Measurements from ENCODE around the gene MSH6. TPM values are rescaled to one million over a fixed set of nuclear protein-coding genes. Genes with fewer than 3 reads are reported as not detected.

The MSH6 gene
- total RNA-seq, 6 experiments from 2014 or later: 47.6 to 62.1 (median 57.3) TPM

DNA sequence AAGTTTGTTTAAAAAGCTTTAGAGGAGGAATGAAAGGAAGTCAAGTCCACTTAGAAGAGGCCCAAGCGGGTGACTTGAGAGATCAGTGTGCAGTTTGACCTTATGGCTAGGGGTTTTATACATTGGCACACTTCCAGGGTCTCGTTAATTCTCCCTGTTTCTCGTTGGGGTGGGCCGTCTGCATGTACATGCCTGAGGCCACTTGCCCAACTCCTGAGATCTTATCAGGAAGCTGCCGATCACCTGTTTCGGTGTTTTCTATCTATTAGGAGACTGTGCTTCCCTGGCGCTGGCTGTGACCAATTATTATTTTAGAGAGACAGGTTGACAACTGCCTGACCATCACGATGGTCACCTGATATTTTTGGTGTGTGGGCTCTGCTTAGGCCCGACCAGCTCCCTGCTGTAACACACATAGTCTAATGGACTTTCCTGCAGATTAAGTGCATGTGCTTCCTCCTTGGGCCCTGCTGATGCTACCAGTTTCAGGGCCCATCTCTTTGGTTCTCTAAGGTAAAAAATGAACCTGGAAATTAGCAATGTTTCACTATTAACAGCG is 31.0 kb upstream of the MSH6 start:
- TF ChIP-seq, protein P1, sequence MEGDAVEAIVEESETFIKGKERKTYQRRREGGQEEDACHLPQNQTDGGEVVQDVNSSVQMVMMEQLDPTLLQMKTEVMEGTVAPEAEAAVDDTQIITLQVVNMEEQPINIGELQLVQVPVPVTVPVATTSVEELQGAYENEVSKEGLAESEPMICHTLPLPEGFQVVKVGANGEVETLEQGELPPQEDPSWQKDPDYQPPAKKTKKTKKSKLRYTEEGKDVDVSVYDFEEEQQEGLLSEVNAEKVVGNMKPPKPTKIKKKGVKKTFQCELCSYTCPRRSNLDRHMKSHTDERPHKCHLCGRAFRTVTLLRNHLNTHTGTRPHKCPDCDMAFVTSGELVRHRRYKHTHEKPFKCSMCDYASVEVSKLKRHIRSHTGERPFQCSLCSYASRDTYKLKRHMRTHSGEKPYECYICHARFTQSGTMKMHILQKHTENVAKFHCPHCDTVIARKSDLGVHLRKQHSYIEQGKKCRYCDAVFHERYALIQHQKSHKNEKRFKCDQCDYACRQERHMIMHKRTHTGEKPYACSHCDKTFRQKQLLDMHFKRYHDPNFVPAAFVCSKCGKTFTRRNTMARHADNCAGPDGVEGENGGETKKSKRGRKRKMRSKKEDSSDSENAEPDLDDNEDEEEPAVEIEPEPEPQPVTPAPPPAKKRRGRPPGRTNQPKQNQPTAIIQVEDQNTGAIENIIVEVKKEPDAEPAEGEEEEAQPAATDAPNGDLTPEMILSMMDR (IDR thresholded peaks at IDR 0.05): no peak
- no peaks in the 10 kb centered on the region for H3K36me3 Mint-ChIP-seq (ENCODE audit: low read depth)
- no peak overlapping the region for H3K27ac Mint-ChIP-seq
- H3K4me1 Mint-ChIP-seq (ENCODE audit: low read depth): peaks cover 6% of the 10 kb centered on the region; the same call in 1 of the 2 replicates
- H3K27me3 Mint-ChIP-seq (ENCODE audit: insufficient read depth): peaks cover 5% of the 10 kb centered on the region
- H3K9me3 Mint-ChIP-seq: peaks cover 5% of the 10 kb centered on the region; the same call in 1 of the 2 replicates
- DNase-seq: no peak
- H3K4me3 Mint-ChIP-seq: no peak overlapping the region

DNA sequence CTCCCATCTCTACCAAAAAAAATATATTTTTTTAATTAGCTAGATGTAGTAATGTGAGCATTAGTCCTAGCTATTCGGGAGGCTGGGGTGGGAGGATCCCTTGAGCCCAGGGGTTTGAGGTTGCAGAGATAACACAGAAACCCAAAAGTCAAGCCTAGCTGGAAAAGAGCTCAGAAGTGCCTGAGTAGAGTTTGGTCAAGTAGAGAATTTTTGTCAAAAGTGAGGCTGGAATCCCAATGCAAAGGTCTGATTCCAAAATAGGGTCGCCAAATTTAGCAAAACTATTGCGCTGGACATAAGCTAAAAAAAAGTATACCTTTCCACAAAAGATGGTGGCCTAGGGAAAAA is 15.5 kb upstream of the MSH6 start:
- H3K4me1 Mint-ChIP-seq (ENCODE audit: low read depth): peaks cover 8% of the 10 kb centered on the region
- H3K4me3 Mint-ChIP-seq: peak overlapping the region; percentile 83
- DNase-seq: no peak
- TF ChIP-seq, protein P1 (IDR thresholded peaks at IDR 0.05): no peak
- peaks cover 22% of the 10 kb centered on the region for H3K9me3 Mint-ChIP-seq
- H3K27me3 Mint-ChIP-seq (ENCODE audit: insufficient read depth): peaks cover 25% of the 10 kb centered on the region
- H3K27ac Mint-ChIP-seq: no peak overlapping the region
- peaks cover 18% of the 10 kb centered on the region for H3K36me3 Mint-ChIP-seq (ENCODE audit: low read depth)

DNA sequence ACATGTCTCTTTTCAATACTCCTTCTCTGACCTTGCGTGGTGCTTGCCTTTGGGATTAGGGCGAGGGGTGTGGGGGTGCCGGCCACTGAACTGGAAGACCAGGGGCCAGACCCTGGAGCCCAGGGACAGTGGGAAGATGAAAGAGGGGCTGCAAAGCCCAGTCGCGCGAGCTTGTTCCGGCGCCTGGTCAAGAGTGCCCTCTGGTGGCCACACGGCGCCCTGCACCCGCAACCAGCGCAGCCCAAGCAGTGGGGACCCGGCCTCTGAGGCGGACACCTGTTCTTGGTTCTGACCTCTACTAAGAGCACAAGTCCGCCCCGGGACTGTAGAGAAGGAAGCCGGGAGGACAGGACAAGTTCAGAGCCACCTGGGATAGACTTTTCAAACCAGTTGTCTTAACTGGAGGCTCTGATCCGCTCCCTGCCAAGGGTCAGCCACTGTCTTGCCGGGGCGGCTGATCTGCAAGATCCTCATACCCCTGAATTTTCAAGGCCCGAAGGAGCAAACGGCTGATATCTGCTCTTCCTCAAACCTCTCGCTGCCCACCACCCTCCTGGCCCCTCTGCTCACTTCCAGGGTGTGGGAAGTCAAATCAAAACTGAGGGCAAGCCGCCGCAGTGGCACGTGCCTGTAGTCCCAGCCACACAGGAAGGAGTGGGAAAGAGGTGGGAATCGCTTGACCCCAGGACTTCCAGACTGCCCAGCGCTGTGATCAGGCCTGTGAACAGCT is 14.9 kb upstream of the MSH6 start:
- TF ChIP-seq, protein P1 (IDR thresholded peaks at IDR 0.05): peak; percentile 100
- peak; percentile 12 for DNase-seq
- H3K4me1 Mint-ChIP-seq (ENCODE audit: low read depth): peaks cover 8% of the 10 kb centered on the region
- H3K36me3 Mint-ChIP-seq (ENCODE audit: low read depth): peaks cover 18% of the 10 kb centered on the region
- H3K4me3 Mint-ChIP-seq: peak overlapping the region; percentile 83
- no peak overlapping the region for H3K27ac Mint-ChIP-seq
- peaks cover 21% of the 10 kb centered on the region for H3K27me3 Mint-ChIP-seq (ENCODE audit: insufficient read depth)
- H3K9me3 Mint-ChIP-seq: peaks cover 22% of the 10 kb centered on the region

DNA sequence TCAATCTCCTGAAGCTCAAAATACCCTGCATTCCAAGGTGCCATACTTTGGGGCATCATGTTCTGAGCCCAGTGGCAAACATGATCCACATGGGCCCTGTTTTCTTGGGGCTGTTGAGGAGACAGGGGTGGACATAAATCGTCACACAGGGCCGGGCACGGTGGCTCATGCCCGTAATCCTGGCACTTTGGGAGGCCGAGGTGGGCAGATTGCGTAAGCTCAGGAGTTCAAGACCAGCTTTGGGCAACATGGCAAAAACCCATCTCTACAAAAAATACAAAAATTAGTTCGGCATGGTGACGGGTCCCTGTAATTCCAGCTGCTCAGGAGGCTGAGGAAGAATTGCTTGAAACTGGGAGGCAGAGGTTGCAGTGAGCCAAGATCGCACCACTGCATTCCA is 13.6 kb upstream of the MSH6 start:
- H3K4me1 Mint-ChIP-seq (ENCODE audit: low read depth): peaks cover 8% of the 10 kb centered on the region
- TF ChIP-seq, protein P1 (IDR thresholded peaks at IDR 0.05): no peak
- no peak for DNase-seq
- H3K27ac Mint-ChIP-seq: no peak overlapping the region
- H3K9me3 Mint-ChIP-seq: peaks cover 22% of the 10 kb centered on the region
- H3K36me3 Mint-ChIP-seq (ENCODE audit: low read depth): peaks cover 18% of the 10 kb centered on the region
- H3K27me3 Mint-ChIP-seq (ENCODE audit: insufficient read depth): peaks cover 14% of the 10 kb centered on the region
- no peak overlapping the region for H3K4me3 Mint-ChIP-seq

DNA sequence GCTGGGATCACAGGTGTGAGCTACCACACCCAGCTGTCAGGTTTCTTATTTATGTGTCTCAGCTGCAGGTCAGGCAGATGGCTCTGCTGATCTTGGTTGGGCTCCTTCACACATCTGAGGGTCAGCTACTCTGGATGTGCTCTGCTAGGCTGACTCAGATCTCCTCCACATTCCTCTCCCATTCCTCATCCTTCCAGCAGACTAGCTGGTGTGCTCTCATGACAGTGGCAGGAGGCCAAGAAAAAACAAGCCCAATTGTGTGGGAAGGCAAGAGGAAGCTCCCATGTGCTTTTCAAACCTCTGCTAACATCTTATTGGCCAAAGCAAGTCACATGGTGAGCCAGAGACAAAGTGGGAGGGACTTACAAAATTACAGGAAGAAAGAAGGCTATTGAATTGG is 11.7 kb upstream of the MSH6 start:
- Mint-ChIP-seq H3K36me3 (ENCODE audit: low read depth) (peaks cover 18% of the 10 kb centered on the region), H3K4me1 (ENCODE audit: low read depth) (peaks cover 8% of the 10 kb centered on the region), H3K9me3 (peaks cover 22% of the 10 kb centered on the region), H3K4me3 (no peak overlapping the region), H3K27me3 (ENCODE audit: insufficient read depth) (peaks cover 5% of the 10 kb centered on the region), H3K27ac (peak overlapping the region; percentile 76)
- TF ChIP-seq, protein P1 (IDR thresholded peaks at IDR 0.05): no peak
- peak; percentile 99 for DNase-seq
